Panc1 (cell line): Measurements from ENCODE around the gene CD38. TPM values are rescaled to one million over a fixed set of nuclear protein-coding genes. Genes with fewer than 3 reads are reported as not detected.

Source experiments
- ATAC-seq: fragments of 200-7000 bp; cut with Tn5 transposase; 2 replicates; pipeline ENCODE4 v1.9.1; 2020; ENCODE audit warnings: mild to moderate bottlenecking, moderate library complexity
- BruUV-seq: library from RNA; stranded (reverse); fragments of 400-500 nt; replicated peaks from 2 replicates; lab custom pipeline; 2021; lab: Mats Ljungman, UMichigan
- CTCF ChIA-PET: fragments of 300-600 bp; sonication (Branson Sonifier 250); formaldehyde crosslinking; loops from one replicate; lab custom pipeline; 2022; ENCODE audit warnings: antibody characterized with exemption; lab: Charles Lee
- POLR2A ChIA-PET: fragments of 300-600 bp; sonication (Branson Sonifier 250); formaldehyde crosslinking; loops from one replicate; lab custom pipeline; 2022; ENCODE audit warnings: antibody characterized with exemption; lab: Charles Lee
- DNase-seq: peaks from one replicate; pipeline ENCODE4 v3.0.0-alpha.2; 2010; ENCODE audit warnings: low read depth, low spot score
- H3K27ac ChIP-seq: 2 replicates; pipeline ENCODE4 v1.5.1; 2011; ENCODE audit warnings: mild to moderate bottlenecking, low read length, inconsistent platforms
- H3K27me3 ChIP-seq: fragments of 200-500 bp; sonication (Bioruptor generic); 2 replicates; pipeline ENCODE4 v1.6.0; 2014; ENCODE audit warnings: low read length, inconsistent platforms; ENCODE audit not compliant: control insufficient read depth, insufficient read depth
- H3K36me3 ChIP-seq: fragments of 200-500 bp; sonication (Bioruptor generic); 2 replicates; pipeline ENCODE4 v1.5.1; 2014; ENCODE audit warnings: inconsistent platforms, mild to moderate bottlenecking, low read length, moderate library complexity; ENCODE audit not compliant: control insufficient read depth, insufficient read depth
- H3K4me1 ChIP-seq: 2 replicates; pipeline ENCODE4 v1.5.1; 2011; ENCODE audit warnings: inconsistent platforms, mild to moderate bottlenecking, low read length, moderate library complexity; ENCODE audit not compliant: control insufficient read depth, insufficient read depth
- H3K4me3 ChIP-seq, 2 experiments: 2 replicates each; pipeline ENCODE4 v1.5.1; 2011 to 2012; ENCODE audit warnings: low read depth in 2 of 2, low read length in 2 of 2, mild to moderate bottlenecking in 2 of 2, inconsistent platforms in 1 of 2, moderate library complexity in 1 of 2
- H3K9me3 ChIP-seq: fragments of 200-500 bp; sonication (Bioruptor generic); 2 replicates; pipeline ENCODE4 v1.5.1; 2014; ENCODE audit warnings: low read depth, mild to moderate bottlenecking, inconsistent platforms, low read length, moderate library complexity; ENCODE audit not compliant: control insufficient read depth, insufficient read depth
- CTCF ChIP-seq: fragments of 450-650 bp; IDR thresholded peaks from 2 replicates; pipeline ENCODE4 v1.5.1; 2017; ENCODE audit warnings: mild to moderate bottlenecking
- POLR2AphosphoS5 ChIP-seq: IDR thresholded peaks from 2 replicates; pipeline ENCODE4 v1.6.1; 2012; ENCODE audit warnings: mild to moderate bottlenecking, low read depth, low read length, moderate library complexity
- REST ChIP-seq, 2 experiments: IDR thresholded peaks; 2 replicates each; pipeline ENCODE4 v1.6.1; 2011 to 2012; ENCODE audit warnings: low read depth in 2 of 2, control low read depth in 1 of 2, low read length in 1 of 2, mild to moderate bottlenecking in 1 of 2, moderate library complexity in 1 of 2; ENCODE audit not compliant: insufficient read depth in 1 of 2
- SIN3A ChIP-seq: IDR thresholded peaks from 2 replicates; pipeline ENCODE4 v1.6.1; 2012; ENCODE audit warnings: low read depth, mild to moderate bottlenecking, low read length, moderate library complexity, borderline replicate concordance; ENCODE audit not compliant: insufficient read depth
- TCF7L2 ChIP-seq: IDR thresholded peaks from 2 replicates; pipeline ENCODE4 v1.6.1; 2011; ENCODE audit warnings: mild to moderate bottlenecking, low read depth, low read length, inconsistent platforms
- in situ Hi-C: cut with HindIII; loops from 2 replicates; pipeline ENCODE4 v1.10.0; 2016; ENCODE audit warnings: low sequenced_read_pairs, low pct_unique_long_range_greater_than_20kb
- intact Hi-C: fragments of 100-400 bp; cut with micrococcal nuclease; formaldehyde crosslinking; loops from one replicate; pipeline ENCODE4 v1.10.0; 2022; ENCODE audit not compliant: unreplicated experiment
- total RNA-seq: library from RNA; stranded (reverse); gene quantifications from one replicate; pipeline ENCODE4 v1.2.1, GENCODE V29; 2021; ENCODE audit not compliant: unreplicated experiment

CD38 gene
- total RNA-seq, 1 experiment from 2014 or later, result 0.15 TPM

DNA sequence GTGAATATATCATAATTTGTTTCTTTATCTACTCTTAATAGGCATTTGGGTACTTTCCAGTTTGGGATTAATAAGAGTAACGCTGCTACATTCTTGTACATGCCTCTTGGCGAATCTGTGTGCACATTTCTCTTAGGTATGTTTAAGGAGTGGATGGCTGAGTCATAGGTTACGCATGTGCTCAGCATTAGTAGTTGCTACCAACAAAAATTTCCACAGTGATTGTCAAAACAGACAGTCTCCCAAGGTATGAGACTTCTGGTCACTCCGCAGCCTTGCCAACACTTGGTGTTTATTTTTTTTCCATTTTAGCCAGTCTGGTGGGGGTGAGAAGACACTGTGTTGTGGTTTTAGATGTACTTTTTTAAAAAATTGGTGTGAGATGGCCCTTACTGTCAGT, 115.8 kb downstream of the CD38 start:
- intact Hi-C loops (no loop called here), in situ Hi-C loops (no loop called here)
- peak; percentile 32 for DNase-seq
- Histone ChIP-seq H3K36me3 (no peaks in the 10 kb centered on the region), H3K4me1 (no peaks in the 10 kb centered on the region), H3K4me3 (no peak overlapping the region), H3K9me3 (no peaks in the 10 kb centered on the region), H3K27me3 (no peaks in the 10 kb centered on the region), H3K27ac (no peak overlapping the region)
- ATAC-seq, result peak; percentile 80; the same call in 1 of the 2 replicates
- ChIA-PET POLR2A (no interaction called here), CTCF (no interaction called here)
- no TSS peak for BruUV-seq
- TF ChIP-seq POLR2AphosphoS5 (no peak), TCF7L2 (no peak), CTCF (no peak), REST (IDR thresholded peaks at IDR 0.05; ENCODE audit: insufficient read depth in 1 of 2, low read depth in 2 of 2, low read length in 1 of 2) (no peak), SIN3A (no peak)

DNA sequence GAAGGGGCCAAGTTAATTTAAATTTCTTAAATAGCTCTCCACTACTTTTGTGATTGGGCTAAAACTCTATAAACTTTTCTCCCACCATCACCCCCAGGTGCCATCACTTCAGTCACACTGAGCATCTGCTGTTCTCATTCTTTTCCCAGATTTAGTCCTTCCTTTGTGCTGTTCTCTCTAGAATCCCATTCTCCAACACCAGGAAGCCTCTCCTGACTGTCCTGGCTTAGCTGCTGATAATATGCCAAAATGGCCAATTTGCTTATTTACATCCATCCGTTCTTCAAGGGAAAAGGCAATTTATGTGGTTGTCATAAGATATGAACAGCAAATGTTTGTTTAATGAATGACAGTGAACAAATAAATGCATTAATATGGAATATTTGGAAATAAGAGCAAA, 116.3 kb downstream of the CD38 start:
- TF ChIP-seq CTCF (no peak), POLR2AphosphoS5 (no peak), REST (IDR thresholded peaks at IDR 0.05; ENCODE audit: insufficient read depth in 1 of 2, low read depth in 2 of 2, low read length in 1 of 2) (no peak), TCF7L2 (no peak), SIN3A (no peak)
- CTCF ChIA-PET, result no interaction called here
- no peak overlapping the region for H3K27ac ChIP-seq
- no peaks in the 10 kb centered on the region for H3K36me3 ChIP-seq
- no peak for ATAC-seq
- no peaks in the 10 kb centered on the region for H3K27me3 ChIP-seq
- H3K9me3 ChIP-seq, result no peaks in the 10 kb centered on the region
- intact Hi-C loops, result no loop called here
- no TSS peak for BruUV-seq
- no peak overlapping the region for H3K4me3 ChIP-seq
- in situ Hi-C loops, result no loop called here
- DNase-seq, result no peak
- H3K4me1 ChIP-seq, result no peaks in the 10 kb centered on the region
- POLR2A ChIA-PET, result no interaction called here
